Suprapubic skin (tissue), 4 donors: Measurements from ENCODE around the gene ELMO1. TPM values are rescaled to one million over a fixed set of nuclear protein-coding genes. Genes with fewer than 3 reads are reported as not detected.

Source experiments
- DNase-seq, 2 donors: peaks; one replicate each; pipeline ENCODE4 v3.0.0-alpha.2; 2019; ENCODE audit warnings: low spot score in 2 of 2
- H3K27ac ChIP-seq: fragments of 200-600 bp; sonication (generic); one replicate; pipeline ENCODE4 v1.5.1; 2019
- H3K27me3 ChIP-seq: fragments of 200-600 bp; sonication (generic); one replicate; pipeline ENCODE4 v1.5.1; 2019
- H3K36me3 ChIP-seq: fragments of 200-600 bp; sonication (generic); one replicate; pipeline ENCODE4 v1.5.1; 2019
- H3K4me1 ChIP-seq: fragments of 200-600 bp; sonication (generic); one replicate; pipeline ENCODE4 v1.5.1; 2019
- H3K4me3 ChIP-seq: fragments of 200-600 bp; sonication (generic); one replicate; pipeline ENCODE4 v1.5.1; 2019; ENCODE audit warnings: mild to moderate bottlenecking
- H3K9me3 ChIP-seq: fragments of 200-600 bp; sonication (generic); one replicate; pipeline ENCODE4 v1.5.1; 2019
- CTCF ChIP-seq, 2 donors: fragments of 200-600 bp in 1 of 2; fragments of 450-650 bp in 1 of 2; sonication (generic) in 1 of 2; IDR thresholded peaks; one replicate each; pipeline ENCODE4 v1.5.1; 2016 to 2019; ENCODE audit warnings: antibody characterized with exemption in 2 of 2, mild to moderate bottlenecking in 1 of 2, moderate library complexity in 1 of 2
- EP300 ChIP-seq: sonication (generic); formaldehyde crosslinking; IDR thresholded peaks from one replicate; pipeline ENCODE4 v1.6.1; 2017; ENCODE audit warnings: antibody characterized with exemption
- POLR2A ChIP-seq, 2 donors: fragments of 450-650 bp; IDR thresholded peaks; one replicate each; pipeline ENCODE4 v1.6.1; 2017; ENCODE audit warnings: antibody characterized with exemption in 2 of 2, mild to moderate bottlenecking in 2 of 2, moderate library complexity in 2 of 2
- POLR2AphosphoS5 ChIP-seq, 3 donors: sonication (generic); formaldehyde crosslinking; IDR thresholded peaks; one replicate each; pipeline ENCODE4 v1.6.1; 2017; ENCODE audit warnings: antibody characterized with exemption in 3 of 3
- WGBS: methylation state at CpG from one replicate; pipeline ENCODE4 v1.1.5; 2018; 5-methylcytosine and 5-hydroxymethylcytosine counted together
- total RNA-seq, 4 donors: library from RNA; depleted of rRNA; stranded (reverse); fragments of >200 nt; gene quantifications; one replicate each; pipeline ENCODE4 v1.1.0, GENCODE V29; 2016

Gene ELMO1
- total RNA-seq, 4 donors from 2014 or later = 9.8 to 49.6 (median 22.2) TPM

GRCh38 chr7:37097276-37097675 is 351.4 kb downstream of the ELMO1 start:
- Histone ChIP-seq H3K36me3 (no peaks in the 10 kb centered on the region), H3K9me3 (no peaks in the 10 kb centered on the region), H3K4me1 (no peaks in the 10 kb centered on the region), H3K27ac (no peak overlapping the region), H3K4me3 (no peak overlapping the region), H3K27me3 (no peaks in the 10 kb centered on the region)
- DNase-seq = no peak
- WGBS = 85% methylated on average over 8 of the region's 8 CpGs
- TF ChIP-seq POLR2AphosphoS5 (IDR thresholded peaks at IDR 0.05) (no peak), EP300 (no peak), CTCF (IDR thresholded peaks at IDR 0.05) (no peak), POLR2A (IDR thresholded peaks at IDR 0.05) (no peak)

GRCh38 chr7:37096341-37096740 is 352.3 kb downstream of the ELMO1 start:
- DNase-seq = no peak
- no peaks in the 10 kb centered on the region for H3K4me1 ChIP-seq
- WGBS = 70% methylated on average over 6 of the region's 6 CpGs
- no peaks in the 10 kb centered on the region for H3K9me3 ChIP-seq
- TF ChIP-seq POLR2A (IDR thresholded peaks at IDR 0.05) (no peak), POLR2AphosphoS5 (IDR thresholded peaks at IDR 0.05) (no peak), CTCF (IDR thresholded peaks at IDR 0.05) (no peak), EP300 (no peak)
- no peaks in the 10 kb centered on the region for H3K36me3 ChIP-seq
- no peak overlapping the region for H3K27ac ChIP-seq
- H3K4me3 ChIP-seq = no peak overlapping the region
- H3K27me3 ChIP-seq = no peaks in the 10 kb centered on the region

- Histone ChIP-seq H3K36me3 (no peaks in the 10 kb centered on the region), H3K4me1 (no peaks in the 10 kb centered on the region), H3K9me3 (no peaks in the 10 kb centered on the region), H3K27me3 (no peaks in the 10 kb centered on the region), H3K27ac (no peak overlapping the region), H3K4me3 (no peak overlapping the region)
- WGBS = 82% methylated on average over 1 of the region's 1 CpG
- TF ChIP-seq POLR2AphosphoS5 (IDR thresholded peaks at IDR 0.05) (no peak), CTCF (IDR thresholded peaks at IDR 0.05) (no peak), EP300 (no peak), POLR2A (IDR thresholded peaks at IDR 0.05) (no peak)
- DNase-seq = no peak
Observed at GRCh38 chr7:37095122-37095521, 353.5 kb downstream of the ELMO1 start.

GRCh38 chr7:37093257-37093656 is 355.4 kb downstream of the ELMO1 start:
- TF ChIP-seq POLR2A (IDR thresholded peaks at IDR 0.05) (no peak), CTCF (IDR thresholded peaks at IDR 0.05) (no peak), POLR2AphosphoS5 (IDR thresholded peaks at IDR 0.05) (no peak), EP300 (no peak)
- H3K27me3 ChIP-seq = no peaks in the 10 kb centered on the region
- H3K4me3 ChIP-seq = no peak overlapping the region
- no peaks in the 10 kb centered on the region for H3K36me3 ChIP-seq
- no peaks in the 10 kb centered on the region for H3K4me1 ChIP-seq
- no peak for DNase-seq
- no peak overlapping the region for H3K27ac ChIP-seq
- no peaks in the 10 kb centered on the region for H3K9me3 ChIP-seq

GRCh38 chr7:37092548-37092947 is 356.1 kb downstream of the ELMO1 start:
- no peaks in the 10 kb centered on the region for H3K9me3 ChIP-seq
- H3K36me3 ChIP-seq = no peaks in the 10 kb centered on the region
- WGBS = 84% methylated on average over 6 of the region's 6 CpGs
- H3K4me3 ChIP-seq = no peak overlapping the region
- TF ChIP-seq EP300 (no peak), POLR2AphosphoS5 (IDR thresholded peaks at IDR 0.05) (no peak), POLR2A (IDR thresholded peaks at IDR 0.05) (no peak), CTCF (IDR thresholded peaks at IDR 0.05) (no peak)
- no peak for DNase-seq
- no peaks in the 10 kb centered on the region for H3K4me1 ChIP-seq
- H3K27ac ChIP-seq = no peak overlapping the region
- H3K27me3 ChIP-seq = no peaks in the 10 kb centered on the region
